CD4-positive, alpha-beta T cell treated with Interleukin-6 for 4 hours (primary cell): ENCODE results near the gene NFE2L3.
"Not testable (repeated sequence)": the region's sequence is repeated elsewhere in the genome, so short reads cannot be mapped to it uniquely, and the experiment has no call there.

Experiments used
- DNase-seq: peaks from one replicate; pipeline ENCODE4 v3.0.0-alpha.2; 2020; ENCODE audit warnings: mixed read lengths

NFE2L3 gene

GRCh38 chr7:26151953-26152781 lies at the start of gene NFE2L3:
Gene NFE2L3, plus strand, starts transcription at chr7:26152198. Its CDS starts 301 bp downstream, at chr7:26152499.
- DNase-seq: peak; percentile 90

- no peak for DNase-seq
Observed at GRCh38 chr7:26103596-26103995, 48.4 kb upstream of the NFE2L3 start.

- DNase-seq: no peak
Observed at GRCh38 chr7:26105236-26105635, 46.8 kb upstream of the NFE2L3 start.

- DNase-seq: peak; percentile 14
Observed at GRCh38 chr7:26105931-26106330, 46.1 kb upstream of the NFE2L3 start.

DNA sequence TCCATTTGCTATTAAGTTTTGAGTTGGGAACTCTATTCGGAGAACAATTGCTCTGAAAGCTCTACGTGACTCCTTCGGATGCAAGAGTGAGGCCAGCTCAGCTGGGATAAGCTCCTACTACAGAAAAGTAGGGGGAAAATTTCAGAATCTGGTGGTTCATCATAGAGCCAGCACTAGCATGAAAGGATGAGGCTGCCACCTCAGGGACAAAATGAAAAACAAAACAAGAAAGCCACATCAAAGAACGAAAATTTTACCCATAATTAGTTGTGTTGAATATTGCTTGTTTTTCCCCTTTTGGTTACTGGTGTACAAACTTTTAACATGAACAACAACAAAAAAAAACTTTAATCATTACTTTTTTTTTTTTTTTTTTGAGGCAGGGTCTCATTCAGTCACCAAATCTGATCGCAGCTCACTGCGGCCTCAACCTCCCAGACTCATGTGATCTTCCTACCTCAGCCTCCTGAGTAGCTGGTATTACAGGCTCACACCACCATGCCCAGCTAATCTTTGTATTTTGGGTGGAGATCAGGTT lies 39.7 kb upstream of the NFE2L3 start:
- DNase-seq: peak; percentile 15

DNA sequence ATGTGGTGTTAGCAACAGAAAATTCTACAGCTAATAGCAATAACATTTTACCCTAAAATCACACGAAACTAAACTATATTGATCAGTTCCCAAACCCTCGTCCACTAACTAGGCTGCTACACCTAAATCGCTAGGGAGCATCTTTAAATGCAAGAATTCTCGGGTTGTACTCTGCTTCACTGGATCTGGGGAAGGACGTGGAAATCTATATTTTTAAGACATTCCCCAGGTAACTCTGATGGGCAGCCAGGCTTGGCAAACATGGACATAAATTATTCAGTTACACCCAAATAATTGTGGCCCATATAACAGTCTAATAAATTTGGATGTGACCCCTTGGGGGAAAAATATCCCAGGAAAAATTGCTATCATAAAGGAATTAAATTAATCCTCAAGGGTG lies 36.3 kb upstream of the NFE2L3 start:
- DNase-seq: no peak

DNA sequence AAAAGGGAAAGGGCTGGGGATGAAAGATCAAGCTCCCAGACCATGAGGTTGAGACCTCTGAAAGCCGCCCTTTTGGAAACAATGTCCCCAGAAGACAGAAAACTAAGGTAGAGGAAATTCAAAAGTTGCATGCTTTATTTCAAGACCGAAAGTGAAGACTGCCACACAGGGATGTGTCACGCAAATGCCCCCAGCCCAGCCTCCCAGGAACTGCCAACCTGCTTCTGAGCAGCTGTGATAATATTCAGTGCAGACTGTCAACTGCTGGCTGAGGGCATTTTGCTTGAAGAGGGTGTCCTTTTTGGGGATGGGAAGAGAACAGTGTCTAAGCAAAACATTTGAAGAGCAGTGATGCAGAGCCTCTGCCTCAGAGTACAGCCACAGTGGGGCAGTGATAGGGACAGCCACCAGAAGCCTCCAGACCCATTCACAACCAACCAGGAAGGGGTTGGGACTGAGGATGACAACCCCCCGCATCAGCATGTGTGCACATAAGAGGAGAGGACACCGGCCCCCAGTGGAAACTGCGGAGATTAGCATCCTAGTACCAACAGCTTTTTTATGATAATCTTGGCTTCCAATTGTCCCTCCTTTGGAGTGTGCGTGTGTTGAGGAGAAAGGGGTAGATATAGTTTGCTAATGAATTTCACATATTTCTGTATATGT lies 34.7 kb upstream of the NFE2L3 start:
- DNase-seq: peak; percentile 11

DNA sequence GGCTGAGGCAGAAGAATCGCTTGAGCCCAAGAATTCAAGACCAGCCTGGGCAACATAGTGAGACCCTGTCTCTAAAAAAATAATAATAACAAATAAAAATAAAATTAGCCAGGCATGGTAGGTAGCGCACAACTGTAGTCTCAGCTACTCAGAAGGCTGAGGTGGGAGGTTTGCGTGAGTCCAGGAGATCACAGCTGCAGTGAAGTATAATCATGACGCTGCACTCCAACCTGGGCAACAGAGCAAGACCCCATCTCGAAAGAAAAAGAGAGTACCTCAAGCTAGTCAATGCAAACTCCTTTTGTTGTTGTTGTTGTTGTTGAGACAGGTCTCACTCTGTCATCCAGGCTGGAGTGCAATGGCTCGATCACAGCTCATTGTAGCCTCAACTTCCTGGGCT lies 34.0 kb upstream of the NFE2L3 start:
- no peak for DNase-seq

- no peak for DNase-seq
Observed at GRCh38 chr7:26122745-26123144, 29.3 kb upstream of the NFE2L3 start.

GRCh38 chr7:26124775-26125174 lies 27.2 kb upstream of the NFE2L3 start:
- not testable (repeated sequence) for DNase-seq

- DNase-seq: no peak
Observed at GRCh38 chr7:26127411-26127810, 24.6 kb upstream of the NFE2L3 start.

GRCh38 chr7:26131056-26131589 lies 20.9 kb upstream of the NFE2L3 start:
- no peak for DNase-seq

- DNase-seq: no peak
Observed at GRCh38 chr7:26135076-26135475, 16.9 kb upstream of the NFE2L3 start.

GRCh38 chr7:26135551-26135950 lies 16.4 kb upstream of the NFE2L3 start:
- DNase-seq: no peak

DNA sequence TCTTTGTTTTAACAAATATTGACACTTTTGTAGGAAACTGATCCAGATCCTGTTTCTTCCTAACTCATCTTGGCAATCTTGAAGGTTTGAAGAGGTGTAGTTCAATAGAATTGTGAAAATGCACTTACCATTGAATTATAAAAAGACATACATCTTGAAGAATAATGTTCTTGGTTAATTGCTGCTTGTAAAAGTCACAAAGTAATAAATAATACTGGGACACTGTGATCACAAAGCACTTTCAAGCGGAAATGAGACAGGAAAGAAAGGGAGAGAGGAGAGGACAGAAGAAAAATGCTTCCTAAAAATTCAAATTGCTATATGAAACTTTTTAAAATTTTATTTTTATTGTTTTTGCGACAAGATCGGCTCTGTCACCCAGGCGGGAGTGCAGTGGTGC lies 15.2 kb upstream of the NFE2L3 start:
- no peak for DNase-seq

- no peak for DNase-seq
Observed at GRCh38 chr7:26140380-26140779, 11.6 kb upstream of the NFE2L3 start.

DNA sequence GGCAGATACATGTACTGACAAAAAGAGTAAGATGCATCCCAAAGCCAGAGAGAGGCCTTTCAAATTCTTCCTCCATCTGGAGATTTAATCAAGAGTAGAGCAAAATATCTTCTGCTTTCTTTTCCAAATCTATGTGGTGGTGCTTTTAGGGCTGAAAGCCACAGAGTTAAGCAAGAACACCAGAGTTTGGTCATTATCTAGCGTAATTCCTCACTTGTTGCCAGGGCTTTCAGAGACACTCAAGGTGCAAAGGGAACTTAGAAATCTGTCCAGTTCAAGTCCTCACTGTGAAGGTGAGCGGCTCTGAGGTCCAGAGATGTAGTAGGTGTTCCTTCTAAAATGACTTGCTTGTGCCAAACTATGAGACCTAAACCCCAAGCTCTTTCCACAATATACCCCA lies 10.9 kb upstream of the NFE2L3 start:
- no peak for DNase-seq

DNA sequence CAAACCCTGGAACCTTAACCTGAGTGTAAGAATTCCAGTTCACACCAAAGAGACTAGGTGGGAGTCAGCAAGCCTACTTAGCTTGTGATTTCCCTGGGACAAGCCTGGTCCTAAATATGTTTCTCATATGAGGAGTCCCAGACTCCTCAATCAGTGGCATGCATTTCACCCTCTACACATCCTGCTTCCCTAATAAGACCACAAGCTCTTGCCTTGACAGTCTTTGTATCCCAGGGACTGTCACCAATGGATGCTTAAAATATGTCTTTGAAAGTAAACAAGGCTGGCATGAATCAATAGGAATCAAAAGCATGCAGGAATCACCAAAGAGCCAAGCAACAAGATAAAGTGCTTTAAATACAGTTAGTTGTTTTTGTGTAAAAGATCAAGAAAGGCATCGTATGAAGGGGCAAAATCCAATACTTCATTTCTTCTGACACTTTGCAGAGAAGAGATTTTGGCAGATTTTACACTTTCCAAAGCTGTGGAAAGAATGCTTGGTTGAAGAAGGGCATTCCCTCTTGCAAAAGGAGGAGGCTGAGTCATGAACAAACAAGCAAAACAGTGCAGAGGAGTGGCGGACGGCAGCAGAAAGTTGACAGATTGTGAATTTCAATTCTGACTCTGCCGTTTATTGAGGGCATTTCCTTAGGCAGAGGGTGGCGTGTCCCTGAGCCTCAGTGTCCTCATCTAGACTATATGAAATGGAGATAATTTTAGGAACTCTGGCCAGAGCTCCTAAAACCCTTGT lies 8.5 kb upstream of the NFE2L3 start:
- DNase-seq: no peak

- no peak for DNase-seq
Observed at GRCh38 chr7:26144184-26145080, 7.6 kb upstream of the NFE2L3 start.

DNA sequence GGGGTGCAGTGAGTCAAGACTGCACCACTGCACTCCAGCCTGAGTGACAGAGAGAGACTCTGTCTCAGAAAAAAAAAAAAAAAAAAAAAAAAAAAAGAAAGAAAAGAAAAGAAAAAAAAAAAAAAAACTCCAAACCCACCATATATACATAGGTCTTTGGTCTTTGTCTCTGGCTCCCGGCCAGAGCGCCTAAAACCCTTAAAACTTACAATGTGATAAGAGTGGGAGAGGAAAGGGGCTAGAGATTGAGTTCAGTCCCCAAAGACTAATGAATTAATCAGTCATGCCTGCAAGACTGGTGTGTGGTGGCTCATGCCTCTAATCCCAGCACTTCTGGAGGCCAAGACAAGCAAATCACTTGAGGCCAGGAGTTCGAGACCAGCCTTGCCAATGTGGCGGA lies 6.8 kb upstream of the NFE2L3 start:
- no peak for DNase-seq

DNA sequence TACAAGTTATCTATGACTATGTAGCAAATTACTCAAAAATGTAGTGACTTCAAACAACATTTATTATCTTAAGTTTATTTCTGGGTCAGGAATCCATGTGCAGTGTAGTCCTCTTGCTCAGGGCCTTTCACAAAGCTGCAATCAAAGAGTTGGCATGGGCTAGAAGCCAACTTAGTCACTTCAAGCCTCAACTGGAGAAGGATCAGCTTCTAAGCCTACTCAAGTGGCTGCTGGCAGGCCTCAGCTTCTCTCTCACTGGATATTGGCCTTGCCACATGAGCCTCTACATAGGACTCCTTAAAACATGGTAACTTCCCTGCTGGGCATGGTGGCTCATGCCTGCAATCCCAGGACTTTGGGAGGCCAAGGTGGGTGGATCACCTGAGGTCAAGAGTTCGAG lies 5.0 kb upstream of the NFE2L3 start:
- DNase-seq: no peak
